Activated CD4-positive, alpha-beta T cell treated with anti-CD3 and anti-CD28 coated beads, Interleukin-2, Interleukin-6, amounts not matched to agents 100 ng/mL and 50 ng/mL, durations not matched to agents 16 hours and 8 hours (primary cell): ENCODE measurements around the gene SEMA4F.

Experiments
- DNase-seq: peaks from one replicate; pipeline ENCODE4 v3.0.0-alpha.2; 2020

The SEMA4F gene

DNA sequence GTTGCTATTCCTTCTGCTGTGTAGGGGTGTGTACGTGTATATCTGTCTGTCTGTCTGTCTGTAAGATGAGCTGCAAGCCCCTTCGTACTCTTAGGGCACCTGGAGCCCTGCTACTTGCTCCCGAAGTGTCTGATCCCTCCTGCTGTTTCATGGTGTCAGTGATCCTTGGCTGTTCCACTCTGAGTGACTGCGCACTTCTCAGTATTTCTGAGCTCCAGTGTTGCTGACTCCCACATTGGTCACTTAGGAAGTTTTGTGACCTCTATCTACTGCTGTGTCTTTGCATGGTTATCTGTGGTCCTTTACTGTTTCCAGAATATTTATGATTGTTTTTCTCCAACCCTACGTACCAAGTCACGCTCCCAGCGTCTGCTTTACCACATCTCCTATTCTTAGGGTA is 16.2 kb downstream of the SEMA4F start:
- no peak for DNase-seq

DNA sequence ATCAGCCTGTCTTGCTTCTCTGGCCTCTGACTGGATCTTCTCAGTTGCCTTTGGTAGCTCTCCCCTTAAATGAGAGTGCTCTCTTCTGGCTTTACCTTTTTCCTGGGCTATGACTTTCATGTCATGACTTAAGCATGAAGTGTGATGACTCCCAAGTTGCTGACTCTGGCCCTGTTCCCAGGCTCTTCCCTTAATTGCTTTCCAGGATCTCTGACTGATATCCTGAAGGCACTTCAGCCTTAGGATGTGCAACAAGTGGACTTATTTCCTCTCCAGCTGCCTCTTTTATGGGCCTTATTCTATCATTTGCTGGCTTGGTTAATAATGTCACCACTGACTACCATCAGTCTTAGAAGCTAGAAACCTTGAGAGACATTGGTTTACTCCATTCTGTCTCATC is 17.4 kb downstream of the SEMA4F start:
- no peak for DNase-seq

DNA sequence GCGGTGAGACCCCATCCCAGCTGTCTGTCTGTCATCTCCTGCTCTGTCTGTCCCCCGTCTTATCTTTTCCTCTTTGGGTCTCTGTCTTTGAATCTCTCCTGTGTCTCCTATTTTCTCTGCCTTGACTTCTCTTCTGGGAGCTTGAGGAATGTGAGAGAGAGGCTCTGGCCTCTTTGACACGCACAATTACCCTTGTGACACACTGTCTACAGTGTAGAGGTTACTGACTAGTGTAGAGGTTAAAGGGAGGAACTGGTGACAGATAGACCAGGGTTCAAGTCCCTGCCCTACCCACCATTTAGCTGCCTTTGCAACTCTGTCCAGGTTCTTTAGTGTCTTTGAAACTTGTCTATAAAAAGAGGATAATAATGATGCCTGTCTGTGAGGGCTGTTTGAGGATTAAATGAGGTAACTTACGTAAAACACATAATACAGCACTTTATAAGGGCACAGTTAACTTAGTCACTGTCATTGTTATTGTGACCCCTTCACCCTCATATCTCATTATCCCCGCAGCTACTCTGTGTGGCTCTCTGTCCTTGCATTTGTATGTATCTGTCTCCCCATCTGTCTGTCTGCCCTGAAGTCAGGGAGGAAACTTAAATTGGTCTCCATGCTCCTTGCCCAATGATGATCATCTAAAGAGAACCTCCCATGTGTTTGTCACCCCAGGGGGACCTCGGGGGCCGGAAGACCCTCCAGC is 19.9 kb downstream of the SEMA4F start:
- no peak for DNase-seq

DNA sequence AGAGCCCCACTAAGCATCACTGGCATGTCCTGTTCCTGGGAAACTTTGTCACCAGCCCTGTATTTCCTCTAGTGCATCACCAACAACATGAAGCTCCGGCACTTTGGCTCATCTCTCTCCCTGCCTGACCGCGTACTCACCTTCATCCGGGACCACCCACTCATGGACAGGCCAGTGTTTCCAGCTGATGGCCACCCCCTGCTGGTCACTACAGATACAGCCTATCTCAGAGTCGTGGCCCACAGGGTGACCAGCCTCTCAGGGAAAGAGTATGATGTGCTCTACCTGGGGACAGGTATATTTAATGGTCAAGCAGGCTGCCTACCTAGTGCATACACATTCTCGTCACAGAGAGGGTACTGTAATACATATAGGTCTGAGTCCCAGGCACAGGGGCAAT is 21.0 kb downstream of the SEMA4F start:
- DNase-seq = no peak

DNA sequence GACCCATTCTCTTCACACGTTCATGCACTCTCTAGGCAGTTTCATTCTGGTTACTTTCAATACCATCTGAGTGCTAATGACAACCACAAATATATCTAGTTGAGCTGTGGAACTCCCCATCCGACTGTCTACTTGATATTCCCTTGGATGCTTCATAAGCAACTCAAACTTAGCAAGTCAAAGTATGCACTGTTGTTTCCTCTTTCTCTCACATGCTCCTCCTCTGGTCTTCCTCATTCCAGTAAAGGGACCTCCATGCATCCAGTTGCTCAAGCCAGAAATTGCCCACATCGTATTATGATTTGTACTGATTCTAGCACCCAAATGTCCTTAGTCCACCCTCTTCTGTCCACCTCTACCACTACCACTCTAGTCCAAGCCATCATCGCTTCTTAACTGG is 22.3 kb downstream of the SEMA4F start:
- no peak for DNase-seq

DNA sequence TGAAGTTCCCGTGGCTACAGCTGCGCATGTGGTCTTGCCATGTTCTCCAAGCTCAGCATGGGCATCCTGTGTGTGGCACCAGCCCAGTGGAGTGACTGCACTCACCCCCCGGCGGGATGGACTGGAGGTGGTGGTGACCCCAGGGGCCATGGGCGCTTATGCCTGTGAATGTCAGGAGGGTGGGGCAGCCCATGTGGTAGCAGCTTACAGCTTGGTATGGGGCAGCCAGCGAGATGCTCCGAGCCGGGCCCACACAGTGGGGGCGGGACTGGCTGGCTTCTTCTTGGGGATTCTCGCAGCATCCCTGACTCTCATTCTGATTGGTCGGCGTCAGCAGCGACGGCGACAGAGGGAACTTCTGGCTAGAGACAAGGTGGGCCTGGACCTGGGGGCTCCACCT is 25.6 kb downstream of the SEMA4F start:
- no peak for DNase-seq

DNA sequence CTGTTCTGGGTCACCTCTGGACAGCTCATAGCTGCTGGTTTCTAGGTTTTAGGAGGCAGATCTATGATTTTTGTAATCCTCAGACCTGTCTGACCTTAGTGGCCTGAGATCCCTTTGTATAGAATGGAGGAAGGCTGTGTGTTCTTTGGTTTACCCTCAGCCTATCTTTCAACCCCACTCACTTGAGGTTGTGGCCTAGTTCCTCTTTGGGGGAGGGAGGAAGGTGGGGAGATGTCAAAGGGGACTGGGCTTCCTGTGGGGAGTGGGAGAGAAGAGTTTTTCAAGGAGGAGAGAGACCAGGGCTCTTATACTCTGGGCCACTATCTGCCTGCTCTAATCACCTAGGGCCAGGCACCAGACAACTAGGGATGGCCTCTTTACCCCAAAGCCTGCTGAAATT is 28.5 kb downstream of the SEMA4F start:
- DNase-seq = no peak

DNA sequence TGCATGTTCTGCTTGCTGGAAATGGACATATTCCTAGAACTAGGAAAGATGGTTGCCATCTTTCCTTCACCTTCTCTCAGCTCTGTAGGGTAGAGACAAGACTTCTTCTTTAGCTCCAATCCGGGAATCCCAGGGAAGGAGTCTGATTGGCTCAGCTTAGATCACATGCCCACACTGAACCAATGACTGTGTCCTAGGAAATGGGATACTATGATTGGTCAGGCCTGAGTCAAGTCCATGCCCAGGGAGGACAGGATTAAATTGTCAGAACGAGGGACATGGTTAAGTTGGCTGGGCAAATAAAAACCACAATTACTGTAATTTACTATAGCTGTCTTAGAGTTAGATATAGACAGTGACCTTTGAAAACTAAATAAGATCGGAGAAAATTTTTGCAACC is 31.4 kb downstream of the SEMA4F start:
- DNase-seq = no peak

DNA sequence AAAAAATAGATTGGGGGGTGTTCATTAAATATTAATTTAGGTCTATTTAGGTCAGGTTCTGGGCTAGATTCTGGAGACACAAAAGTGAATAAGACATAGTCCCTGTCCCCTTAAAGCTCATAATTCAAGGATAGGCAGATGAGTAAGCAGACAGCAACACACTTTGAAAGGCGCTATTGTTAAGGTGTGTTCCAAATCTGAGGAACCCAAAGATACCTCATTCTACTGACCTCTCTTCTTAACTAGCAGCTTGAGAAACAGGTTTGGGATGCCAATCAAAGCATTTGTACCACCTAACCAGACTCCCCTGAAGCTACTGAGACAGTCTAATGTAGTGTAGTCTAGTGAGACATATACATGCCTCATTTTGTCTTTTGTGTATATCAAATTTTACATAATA is 34.8 kb downstream of the SEMA4F start:
- DNase-seq = no peak

DNA sequence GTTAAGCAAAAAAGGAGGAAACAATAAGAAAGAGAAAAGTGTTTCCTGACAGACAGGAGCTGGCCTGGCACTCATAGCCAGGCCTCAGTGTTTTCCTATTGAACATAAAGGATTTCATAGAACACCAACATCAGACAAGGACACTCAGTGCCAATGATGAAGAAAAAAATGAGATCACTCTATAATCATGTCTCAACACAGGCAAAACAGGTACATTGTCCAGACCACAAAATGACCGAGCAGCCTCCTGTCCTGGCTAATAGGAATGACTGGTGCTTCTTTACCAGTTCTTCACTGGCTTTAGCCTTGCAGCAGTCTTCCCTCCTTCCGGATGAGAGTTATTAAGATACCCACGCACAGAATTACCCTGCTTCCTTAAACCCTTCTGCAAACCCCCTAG is 35.6 kb downstream of the SEMA4F start:
- no peak for DNase-seq

DNA sequence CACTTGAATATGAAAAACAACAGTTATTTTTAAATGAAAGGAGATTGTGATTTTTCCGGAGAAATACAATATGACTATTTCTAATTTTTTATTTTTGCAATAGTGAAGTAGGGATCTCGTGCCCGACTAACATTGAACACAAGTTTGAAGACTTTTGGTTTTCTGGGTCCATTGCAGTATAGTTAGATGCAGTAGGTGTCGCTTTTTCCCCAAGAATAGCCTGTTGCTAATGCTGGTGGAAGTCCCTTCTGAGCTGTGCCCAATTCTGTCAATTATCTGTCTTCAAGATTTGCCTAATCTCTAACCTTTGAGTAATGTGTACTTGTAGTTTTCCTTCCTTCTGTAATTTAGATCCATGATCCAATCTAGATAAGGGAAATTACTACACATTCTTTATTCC is 36.5 kb downstream of the SEMA4F start:
- DNase-seq = peak; percentile 48

DNA sequence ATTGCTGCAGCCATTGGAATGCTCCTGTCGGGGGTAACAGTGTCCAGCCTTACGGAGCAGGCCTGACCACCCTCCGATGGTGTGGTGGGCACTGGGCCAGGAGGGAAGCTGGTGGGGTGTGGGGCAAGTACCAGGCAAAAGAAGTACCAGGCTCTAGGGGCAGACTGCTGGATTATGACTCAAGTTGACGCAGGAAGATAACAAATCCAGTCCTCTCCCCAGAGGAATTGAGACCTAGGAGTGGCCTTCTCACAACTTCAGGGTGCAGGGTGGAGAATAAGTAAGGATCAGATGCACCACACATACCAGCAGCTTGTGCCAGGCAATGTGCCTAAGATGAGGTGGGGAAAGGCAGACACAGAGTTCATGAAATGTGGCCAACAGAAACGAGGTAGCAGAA is 37.9 kb downstream of the SEMA4F start:
- no peak for DNase-seq

DNA sequence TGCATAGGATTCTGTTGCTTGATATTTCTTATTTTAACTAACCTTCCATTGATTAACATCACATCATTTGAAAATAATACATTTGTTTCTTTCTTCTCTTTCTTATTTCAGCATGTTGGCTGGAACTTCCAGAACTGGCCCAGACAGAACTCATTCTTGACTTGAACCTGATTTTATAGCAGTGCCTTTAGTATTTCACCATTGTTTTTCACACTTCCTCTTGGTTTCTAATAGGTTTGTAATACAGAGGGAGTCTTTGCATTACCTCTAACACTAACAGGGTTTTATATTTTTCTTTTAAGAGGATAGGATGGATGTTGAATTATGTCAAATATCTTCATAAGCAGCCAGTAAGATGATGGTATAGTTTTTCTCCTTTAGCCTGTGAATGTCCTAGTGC is 39.2 kb downstream of the SEMA4F start:
- DNase-seq = no peak

DNA sequence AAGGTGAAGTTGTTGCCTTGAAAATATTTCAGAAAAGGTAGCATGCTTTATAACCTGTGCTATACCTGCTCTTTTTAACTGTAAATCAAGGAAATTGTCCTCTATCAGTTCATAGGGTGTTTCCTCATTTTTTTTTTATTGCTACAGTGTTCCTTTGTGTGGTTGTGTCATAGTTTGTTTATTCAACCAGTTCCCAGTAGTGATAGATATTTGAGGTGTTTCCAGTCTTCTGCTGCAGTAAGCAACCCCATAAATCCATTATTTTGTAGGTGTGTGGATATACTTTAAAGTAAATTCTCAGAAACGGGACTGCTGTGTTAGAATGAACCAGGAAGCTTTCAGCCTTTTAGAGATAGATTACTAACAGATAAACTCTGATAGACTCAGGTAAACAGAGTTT is 39.6 kb downstream of the SEMA4F start:
- DNase-seq = no peak

DNA sequence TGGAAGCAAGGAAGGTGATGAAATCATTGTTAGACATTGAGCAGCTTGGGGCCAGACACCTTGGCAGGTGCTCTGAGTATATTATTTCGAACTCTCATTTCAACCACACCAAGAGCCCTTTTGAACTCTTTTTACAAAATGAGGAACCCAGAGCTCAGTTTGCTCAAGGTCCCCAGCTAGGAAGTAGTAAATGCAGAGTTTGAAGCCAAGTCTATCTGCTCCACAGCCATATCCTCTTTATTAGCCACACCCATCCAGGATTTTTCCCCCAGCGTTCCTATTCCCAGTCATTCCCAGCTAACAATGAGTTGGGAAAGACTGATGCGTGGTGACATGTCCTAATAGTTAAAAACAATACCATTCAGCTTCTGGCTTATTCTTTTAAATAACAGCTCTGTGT is 40.2 kb downstream of the SEMA4F start:
- no peak for DNase-seq

DNA sequence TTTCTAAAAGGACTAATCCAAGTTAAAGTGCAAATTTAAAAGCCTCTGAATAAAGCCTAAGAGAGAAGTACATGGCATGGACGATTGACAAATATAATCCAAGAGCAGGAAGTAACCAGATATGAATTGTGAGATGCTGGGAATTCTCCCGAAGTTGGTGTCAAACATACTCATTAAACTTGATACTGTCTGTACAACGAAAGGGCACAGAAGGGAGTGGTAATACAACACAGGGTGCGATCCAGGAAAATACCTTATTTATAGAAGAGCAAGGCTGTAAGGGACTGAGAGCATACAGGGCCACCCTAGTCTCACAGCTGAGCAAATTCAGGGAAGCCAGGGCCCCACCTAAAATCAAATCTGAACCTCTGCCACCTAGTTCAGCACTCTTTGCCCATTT is 41.6 kb downstream of the SEMA4F start:
- DNase-seq = no peak

DNA sequence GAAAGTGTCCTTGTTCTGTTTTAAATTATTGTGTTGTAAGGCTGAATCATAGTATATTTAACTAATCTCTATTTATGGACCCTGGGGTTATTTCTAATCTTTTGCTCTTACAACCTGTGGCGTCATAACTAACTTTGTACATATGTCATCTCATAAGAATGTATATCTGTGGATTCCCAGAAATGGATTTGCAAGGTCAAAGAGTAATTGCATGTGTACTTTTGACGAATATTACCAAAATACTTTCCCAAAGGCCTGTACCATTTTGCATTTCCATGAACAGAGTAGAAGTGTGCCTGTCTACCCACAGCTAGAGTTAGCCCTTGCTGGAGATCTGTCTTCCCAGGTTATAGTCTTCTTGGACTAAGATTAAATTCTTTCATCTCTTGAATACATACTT is 42.8 kb downstream of the SEMA4F start:
- DNase-seq = no peak

DNA sequence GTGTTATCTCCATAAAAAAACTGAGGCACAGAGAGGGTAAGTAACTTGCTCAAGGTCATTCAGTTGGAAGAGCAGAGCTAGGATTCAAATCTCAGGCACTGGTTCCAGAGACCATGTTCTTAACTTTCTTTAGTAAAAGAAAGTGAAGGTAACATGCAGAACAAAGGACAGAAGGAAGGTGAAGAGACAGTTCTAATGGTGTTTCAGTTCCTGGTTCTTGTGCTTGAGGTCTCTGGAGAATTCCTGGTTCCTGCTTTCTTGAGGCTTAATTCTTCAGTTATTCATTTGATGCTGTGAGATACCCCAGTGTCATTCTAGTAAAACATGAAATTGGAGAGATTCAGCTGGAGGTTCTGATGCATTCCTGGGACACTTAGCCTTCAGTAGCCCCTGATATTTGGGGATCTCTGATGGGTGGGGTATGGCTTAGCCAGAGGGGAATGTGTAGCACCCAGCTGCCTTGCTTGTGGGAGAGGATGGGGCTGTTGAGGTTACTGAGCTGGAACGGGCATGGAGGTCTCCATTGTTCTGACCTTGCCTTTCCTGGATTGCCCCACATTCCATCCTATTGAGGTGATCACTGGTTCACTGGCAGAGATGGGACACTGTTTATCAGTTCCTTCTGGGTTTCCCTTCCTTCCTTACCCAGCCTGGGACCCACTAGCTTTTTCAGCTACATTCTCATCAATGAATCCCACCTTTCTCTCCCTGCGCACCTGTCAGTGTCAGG is 46.8 kb downstream of the SEMA4F start:
- no peak for DNase-seq

DNA sequence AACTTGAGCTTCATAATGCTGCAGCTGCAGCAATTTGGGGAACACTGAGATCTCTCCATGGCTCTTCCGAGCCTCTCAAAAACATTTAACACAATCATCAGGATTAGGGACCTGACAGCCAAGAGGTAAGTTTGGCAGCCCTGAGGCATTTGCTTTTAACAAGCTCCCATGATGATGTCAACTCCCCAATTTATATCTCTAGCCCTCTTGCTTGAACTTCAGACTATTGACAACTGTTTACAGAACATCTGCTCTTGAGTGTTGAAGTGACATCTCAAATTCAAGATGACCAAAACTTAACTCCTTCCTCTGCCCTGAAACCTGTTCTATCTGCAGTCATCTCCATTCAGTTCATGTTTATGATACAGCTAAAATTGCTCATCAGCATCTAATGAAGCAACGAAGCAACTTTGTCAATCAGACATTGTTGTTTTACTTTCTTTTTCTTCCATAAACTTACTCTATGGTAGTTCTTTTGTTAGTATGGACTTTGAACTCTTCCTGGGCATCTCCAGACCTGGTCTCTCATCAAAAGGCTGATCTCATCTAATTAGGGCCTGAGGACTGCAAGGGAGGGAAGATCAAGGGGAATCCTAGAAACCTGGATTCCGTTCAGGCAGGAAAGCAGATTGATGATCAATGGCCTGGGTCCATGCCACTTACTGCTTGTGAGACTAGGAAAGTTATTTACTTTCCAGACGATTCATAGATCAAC is 48.1 kb downstream of the SEMA4F start:
- no peak for DNase-seq

DNA sequence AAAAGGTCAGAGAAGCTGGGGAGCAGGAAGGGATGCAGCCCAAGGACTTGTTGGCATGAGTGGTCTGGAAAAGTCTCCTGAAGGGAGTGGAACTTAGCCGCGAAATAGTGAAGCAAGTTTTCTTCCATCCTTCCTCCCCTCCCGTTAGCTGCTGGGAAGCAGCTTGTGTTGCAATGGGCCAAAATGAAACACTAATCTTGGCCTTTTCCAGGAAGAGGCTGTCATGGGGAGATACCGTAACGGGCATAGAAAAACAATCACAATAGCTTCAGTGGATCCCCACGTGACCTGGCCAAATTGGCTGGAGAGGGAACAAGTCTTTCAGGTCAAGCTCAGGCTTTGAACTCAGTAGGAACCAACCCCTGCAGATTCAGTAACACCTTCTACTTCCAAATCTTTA is 49.3 kb downstream of the SEMA4F start:
- no peak for DNase-seq

DNA sequence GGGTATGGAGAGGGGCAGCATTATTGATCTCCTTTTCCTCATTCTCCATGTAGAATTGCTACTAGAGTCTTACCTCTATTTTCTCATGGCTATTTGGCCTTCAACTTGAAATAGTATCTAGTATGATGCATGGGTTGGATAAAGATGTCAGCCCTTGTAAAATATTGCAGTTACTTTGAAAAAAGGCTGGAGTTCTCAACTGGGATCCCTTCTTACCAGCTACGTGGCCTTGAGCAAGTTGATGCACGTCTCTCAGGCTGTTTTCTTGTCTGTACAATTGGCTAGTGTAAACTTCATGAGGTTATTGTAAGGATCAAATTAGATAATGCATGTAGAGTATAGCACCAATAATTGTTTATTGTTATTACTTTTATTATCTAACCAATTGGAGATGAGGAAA is 50.2 kb downstream of the SEMA4F start:
- no peak for DNase-seq

DNA sequence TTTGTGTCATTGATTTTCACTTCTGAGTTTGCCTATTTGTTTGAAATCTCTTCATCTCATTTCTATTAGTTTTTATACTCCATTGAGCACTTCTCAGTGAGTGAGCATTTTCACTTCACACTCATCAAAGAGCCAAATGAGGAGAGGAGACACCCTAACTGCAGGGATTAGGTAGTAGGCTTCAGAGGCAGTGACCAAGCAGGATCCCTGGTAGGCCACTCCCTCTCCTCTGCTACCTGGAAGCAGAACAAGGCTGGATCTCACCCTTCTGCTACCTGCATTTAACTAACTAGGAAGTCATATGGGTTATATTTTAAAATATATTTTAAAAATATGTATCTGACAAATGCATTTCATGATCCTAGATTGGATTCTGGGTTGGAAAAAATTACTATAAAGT is 52.7 kb downstream of the SEMA4F start:
- no peak for DNase-seq

DNA sequence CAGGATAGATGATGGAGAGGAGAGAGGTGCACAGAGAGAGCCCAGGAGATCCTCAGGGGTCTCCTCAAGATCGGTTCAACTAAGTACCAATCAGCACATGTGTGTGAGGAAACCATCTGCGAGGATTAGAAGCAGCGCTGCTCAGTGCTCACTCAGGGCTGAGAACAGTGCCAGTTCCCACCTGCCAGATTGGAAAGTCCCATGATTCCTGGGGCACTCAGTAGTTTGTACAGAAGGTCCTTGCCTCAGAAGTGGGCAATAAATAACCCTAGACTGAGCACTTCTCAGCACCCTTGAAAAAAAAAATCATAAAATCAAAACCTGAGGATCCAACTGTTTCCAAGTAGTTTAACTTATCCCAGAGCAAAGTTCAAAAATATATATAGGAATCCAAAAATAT is 53.8 kb downstream of the SEMA4F start:
- DNase-seq = no peak

DNA sequence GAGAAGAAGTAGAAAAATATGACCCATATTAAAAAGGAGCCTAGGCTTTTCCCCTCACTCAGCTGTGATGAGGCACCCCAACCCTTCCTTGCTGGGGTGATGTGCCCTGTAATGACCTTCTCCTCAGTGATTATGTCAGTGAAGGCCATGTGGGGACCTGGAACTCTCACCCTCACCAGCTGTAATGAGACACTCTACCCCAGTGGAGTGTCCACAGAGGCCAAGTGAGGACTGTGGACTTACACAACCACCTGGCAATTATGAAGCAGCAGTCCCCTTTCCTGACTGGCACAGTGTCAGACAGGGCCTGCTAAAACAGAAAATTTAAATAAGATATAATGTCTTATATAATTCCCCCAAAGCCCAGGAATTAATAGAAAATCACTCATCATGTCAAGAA is 54.2 kb downstream of the SEMA4F start:
- no peak for DNase-seq
